WTC11 (cell line): ENCODE data around the gene RILPL1. TPM values are rescaled to one million over a fixed set of nuclear protein-coding genes. Genes with fewer than 3 reads are reported as not detected.

Source experiments
- ATAC-seq: fragments of 200-7000 bp; cut with Tn5 transposase; 2 replicates; pipeline ENCODE4 v1.10.0; 2021; ENCODE audit warnings: mild to moderate bottlenecking, moderate library complexity
- CTCF ChIA-PET: fragments of 300-600 bp; sonication (Branson Sonifier 250); formaldehyde crosslinking; loops from one replicate; lab custom pipeline; 2021; ENCODE audit warnings: antibody characterized with exemption; lab: Charles Lee
- POLR2A ChIA-PET: fragments of 350-600 bp; sonication (Branson Sonifier 250); formaldehyde crosslinking; loops from one replicate; lab custom pipeline; 2021; ENCODE audit warnings: antibody characterized with exemption; lab: Charles Lee
- DNase-seq: peaks from one replicate; pipeline ENCODE4 v3.0.0; 2021; ENCODE audit warnings: low spot score
- H3K27ac Mint-ChIP-seq: 2 replicates; pipeline ENCODE4 v1.8.0; 2021; ENCODE audit warnings: mixed read lengths
- H3K27me3 Mint-ChIP-seq: 2 replicates; pipeline ENCODE4 v1.8.0; 2021; ENCODE audit warnings: low read depth, mild to moderate bottlenecking, moderate library complexity, mixed read lengths
- H3K36me3 Mint-ChIP-seq: 2 replicates; pipeline ENCODE4 v1.8.0; 2021; ENCODE audit warnings: mixed read lengths
- H3K4me1 Mint-ChIP-seq: 2 replicates; pipeline ENCODE4 v1.8.0; 2022; ENCODE audit warnings: mixed read lengths
- H3K4me3 Mint-ChIP-seq: 2 replicates; pipeline ENCODE4 v1.8.0; 2021; ENCODE audit warnings: mild to moderate bottlenecking, moderate library complexity, mixed read lengths
- H3K9me3 Mint-ChIP-seq: 2 replicates; pipeline ENCODE4 v1.8.0; 2021; ENCODE audit warnings: mixed read lengths
- ATF1 ChIP-seq: sonication (generic); formaldehyde crosslinking; IDR thresholded peaks from 2 replicates; pipeline ENCODE4 v1.8.1; 2023; ENCODE audit warnings: mild to moderate bottlenecking, moderate library complexity, missing genetic modification reagents
- CBFB ChIP-seq: sonication (generic); formaldehyde crosslinking; IDR thresholded peaks from 2 replicates; pipeline ENCODE4 v1.8.1; 2022; ENCODE audit warnings: mild to moderate bottlenecking, low read depth, missing genetic modification reagents
- ELF4 ChIP-seq: sonication (generic); formaldehyde crosslinking; IDR thresholded peaks from 2 replicates; pipeline ENCODE4 v1.8.1; 2022; ENCODE audit warnings: low read depth, mild to moderate bottlenecking, moderate library complexity, missing genetic modification reagents
- EMX1 ChIP-seq: fragments of 250-450 bp; sonication (Bioruptor Pico); IDR thresholded peaks from 2 replicates; pipeline ENCODE4 v1.8.0; 2021; ENCODE audit warnings: mild to moderate bottlenecking
- FOXK1 ChIP-seq: sonication (generic); formaldehyde crosslinking; IDR thresholded peaks from 2 replicates; pipeline ENCODE4 v1.8.0; 2022; ENCODE audit warnings: mild to moderate bottlenecking, moderate library complexity, missing genetic modification reagents
- GTF2I ChIP-seq: fragments of 250-450 bp; sonication (Bioruptor Pico); conservative IDR thresholded peaks from 2 replicates; pipeline ENCODE4 v1.4.0; 2021; ENCODE audit warnings: mild to moderate bottlenecking
- JAZF1 ChIP-seq: fragments of 250-450 bp; sonication (Bioruptor Pico); IDR thresholded peaks from 2 replicates; pipeline ENCODE4 v1.9.0; 2021; ENCODE audit warnings: moderate library complexity, mild to moderate bottlenecking, inconsistent platforms
- NR2C2 ChIP-seq: sonication (generic); formaldehyde crosslinking; IDR thresholded peaks from 2 replicates; pipeline ENCODE4 v1.8.0; 2022; ENCODE audit warnings: mild to moderate bottlenecking, missing genetic modification reagents
- total RNA-seq: library from RNA; stranded (reverse); gene quantifications from 3 replicates; pipeline ENCODE4 v1.2.3, GENCODE V29; 2021
- TF ChIP-seq, protein P1 (sequence below): sonication (generic); formaldehyde crosslinking; IDR thresholded peaks from 2 replicates; pipeline ENCODE4 v1.8.0; 2022; ENCODE audit warnings: missing genetic modification reagents
- TF ChIP-seq, protein P2 (sequence below): sonication (generic); formaldehyde crosslinking; IDR thresholded peaks from 2 replicates; pipeline ENCODE4 v1.8.0; 2022; ENCODE audit warnings: mild to moderate bottlenecking, missing genetic modification reagents
- TF ChIP-seq, protein P3 (sequence below): sonication (generic); formaldehyde crosslinking; IDR thresholded peaks from 2 replicates; pipeline ENCODE4 v1.8.1; 2023; ENCODE audit warnings: mild to moderate bottlenecking, moderate library complexity, missing genetic modification reagents
- TF ChIP-seq, protein P4 (sequence below): fragments of 250-450 bp; sonication (Bioruptor Pico); IDR thresholded peaks from 2 replicates; pipeline ENCODE4 v2.1.2; 2022; ENCODE audit warnings: mild to moderate bottlenecking, moderate library complexity
- TF ChIP-seq, protein P5 (sequence below): sonication (generic); formaldehyde crosslinking; IDR thresholded peaks from 2 replicates; pipeline ENCODE4 v1.8.1; 2022; ENCODE audit warnings: low read depth, mild to moderate bottlenecking, moderate library complexity, missing genetic modification reagents, borderline replicate concordance
- TF ChIP-seq, protein P6 (sequence below): sonication (generic); formaldehyde crosslinking; IDR thresholded peaks from 2 replicates; pipeline ENCODE4 v1.8.0; 2023; ENCODE audit warnings: mild to moderate bottlenecking, missing genetic modification reagents
- TF ChIP-seq, protein P7 (sequence below): sonication (generic); formaldehyde crosslinking; IDR thresholded peaks from 2 replicates; pipeline ENCODE4 v1.8.0; 2023; ENCODE audit warnings: missing genetic modification reagents, mild to moderate bottlenecking, borderline replicate concordance
- TF ChIP-seq, protein P8 (sequence below): sonication (generic); formaldehyde crosslinking; IDR thresholded peaks from 2 replicates; pipeline ENCODE4 v1.8.0; 2022; ENCODE audit warnings: mild to moderate bottlenecking, missing genetic modification reagents

RILPL1 gene
- total RNA-seq, 1 experiment from 2014 or later: 8.2 TPM

DNA sequence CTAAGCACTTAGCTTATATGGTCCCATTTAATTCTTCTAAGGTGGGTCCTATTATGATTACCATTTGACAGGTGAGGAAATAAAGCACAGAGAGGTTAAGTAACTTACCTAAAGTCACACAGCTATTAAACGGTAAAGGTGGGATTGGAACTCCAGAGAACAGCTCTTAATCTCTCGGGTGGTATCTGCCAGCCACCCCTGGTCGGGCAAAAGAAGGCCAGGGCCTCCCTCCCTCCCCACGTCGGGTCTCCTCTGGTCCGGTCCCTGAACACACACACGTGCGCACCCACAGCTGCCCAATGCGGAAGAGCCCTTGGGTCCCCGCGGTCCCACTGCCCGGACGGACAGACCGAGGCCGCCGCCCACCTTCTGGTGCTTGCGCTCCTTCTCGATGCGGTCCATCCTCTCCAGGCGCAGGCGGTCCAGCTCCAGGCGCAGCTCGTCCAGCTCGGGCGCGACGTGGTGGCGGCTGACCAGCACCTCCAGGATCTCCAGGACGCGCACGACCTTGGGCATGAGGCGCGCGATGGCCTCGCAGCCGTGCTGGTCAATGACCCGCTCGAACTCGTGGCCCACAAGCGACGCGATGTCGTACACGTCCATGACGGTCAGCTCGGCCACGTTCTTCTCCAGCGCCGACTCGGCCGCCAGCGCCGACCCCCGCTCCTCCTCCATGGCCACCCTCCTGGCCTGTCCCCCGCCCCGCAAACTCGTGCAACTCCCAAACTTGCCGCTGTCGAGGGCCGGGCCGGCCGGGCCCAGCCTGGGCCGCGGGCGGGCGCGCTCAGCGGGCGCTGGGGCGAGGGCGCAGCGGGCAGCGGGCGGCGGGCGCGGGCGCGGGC, 490 bp downstream of the RILPL1 start (continued):
- TF ChIP-seq, protein P1, sequence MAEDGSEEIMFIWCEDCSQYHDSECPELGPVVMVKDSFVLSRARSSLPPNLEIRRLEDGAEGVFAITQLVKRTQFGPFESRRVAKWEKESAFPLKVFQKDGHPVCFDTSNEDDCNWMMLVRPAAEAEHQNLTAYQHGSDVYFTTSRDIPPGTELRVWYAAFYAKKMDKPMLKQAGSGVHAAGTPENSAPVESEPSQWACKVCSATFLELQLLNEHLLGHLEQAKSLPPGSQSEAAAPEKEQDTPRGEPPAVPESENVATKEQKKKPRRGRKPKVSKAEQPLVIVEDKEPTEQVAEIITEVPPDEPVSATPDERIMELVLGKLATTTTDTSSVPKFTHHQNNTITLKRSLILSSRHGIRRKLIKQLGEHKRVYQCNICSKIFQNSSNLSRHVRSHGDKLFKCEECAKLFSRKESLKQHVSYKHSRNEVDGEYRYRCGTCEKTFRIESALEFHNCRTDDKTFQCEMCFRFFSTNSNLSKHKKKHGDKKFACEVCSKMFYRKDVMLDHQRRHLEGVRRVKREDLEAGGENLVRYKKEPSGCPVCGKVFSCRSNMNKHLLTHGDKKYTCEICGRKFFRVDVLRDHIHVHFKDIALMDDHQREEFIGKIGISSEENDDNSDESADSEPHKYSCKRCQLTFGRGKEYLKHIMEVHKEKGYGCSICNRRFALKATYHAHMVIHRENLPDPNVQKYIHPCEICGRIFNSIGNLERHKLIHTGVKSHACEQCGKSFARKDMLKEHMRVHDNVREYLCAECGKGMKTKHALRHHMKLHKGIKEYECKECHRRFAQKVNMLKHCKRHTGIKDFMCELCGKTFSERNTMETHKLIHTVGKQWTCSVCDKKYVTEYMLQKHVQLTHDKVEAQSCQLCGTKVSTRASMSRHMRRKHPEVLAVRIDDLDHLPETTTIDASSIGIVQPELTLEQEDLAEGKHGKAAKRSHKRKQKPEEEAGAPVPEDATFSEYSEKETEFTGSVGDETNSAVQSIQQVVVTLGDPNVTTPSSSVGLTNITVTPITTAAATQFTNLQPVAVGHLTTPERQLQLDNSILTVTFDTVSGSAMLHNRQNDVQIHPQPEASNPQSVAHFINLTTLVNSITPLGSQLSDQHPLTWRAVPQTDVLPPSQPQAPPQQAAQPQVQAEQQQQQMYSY (CRISPR knock-in tag): peak; percentile 46; the same call in 1 of the 2 replicates
- TF ChIP-seq, protein P2, sequence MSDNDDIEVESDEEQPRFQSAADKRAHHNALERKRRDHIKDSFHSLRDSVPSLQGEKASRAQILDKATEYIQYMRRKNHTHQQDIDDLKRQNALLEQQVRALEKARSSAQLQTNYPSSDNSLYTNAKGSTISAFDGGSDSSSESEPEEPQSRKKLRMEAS: peak; percentile 88
- TF ChIP-seq, protein P3, sequence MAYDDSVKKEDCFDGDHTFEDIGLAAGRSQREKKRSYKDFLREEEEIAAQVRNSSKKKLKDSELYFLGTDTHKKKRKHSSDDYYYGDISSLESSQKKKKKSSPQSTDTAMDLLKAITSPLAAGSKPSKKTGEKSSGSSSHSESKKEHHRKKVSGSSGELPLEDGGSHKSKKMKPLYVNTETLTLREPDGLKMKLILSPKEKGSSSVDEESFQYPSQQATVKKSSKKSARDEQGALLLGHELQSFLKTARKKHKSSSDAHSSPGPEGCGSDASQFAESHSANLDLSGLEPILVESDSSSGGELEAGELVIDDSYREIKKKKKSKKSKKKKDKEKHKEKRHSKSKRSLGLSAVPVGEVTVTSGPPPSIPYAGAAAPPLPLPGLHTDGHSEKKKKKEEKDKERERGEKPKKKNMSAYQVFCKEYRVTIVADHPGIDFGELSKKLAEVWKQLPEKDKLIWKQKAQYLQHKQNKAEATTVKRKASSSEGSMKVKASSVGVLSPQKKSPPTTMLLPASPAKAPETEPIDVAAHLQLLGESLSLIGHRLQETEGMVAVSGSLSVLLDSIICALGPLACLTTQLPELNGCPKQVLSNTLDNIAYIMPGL: peak; percentile 32; the same call in 1 of the 2 replicates
- TF ChIP-seq NR2C2 (CRISPR knock-in tag) (no peak), ATF1 (CRISPR knock-in tag) (no peak)
- TF ChIP-seq, protein P4, sequence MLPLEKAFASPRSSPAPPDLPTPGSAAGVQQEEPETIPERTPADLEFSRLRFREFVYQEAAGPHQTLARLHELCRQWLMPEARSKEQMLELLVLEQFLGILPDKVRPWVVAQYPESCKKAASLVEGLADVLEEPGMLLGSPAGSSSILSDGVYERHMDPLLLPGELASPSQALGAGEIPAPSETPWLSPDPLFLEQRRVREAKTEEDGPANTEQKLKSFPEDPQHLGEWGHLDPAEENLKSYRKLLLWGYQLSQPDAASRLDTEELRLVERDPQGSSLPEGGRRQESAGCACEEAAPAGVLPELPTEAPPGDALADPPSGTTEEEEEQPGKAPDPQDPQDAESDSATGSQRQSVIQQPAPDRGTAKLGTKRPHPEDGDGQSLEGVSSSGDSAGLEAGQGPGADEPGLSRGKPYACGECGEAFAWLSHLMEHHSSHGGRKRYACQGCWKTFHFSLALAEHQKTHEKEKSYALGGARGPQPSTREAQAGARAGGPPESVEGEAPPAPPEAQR (CRISPR knock-in tag): 0 out of 2 replicates have a peak, but pooled peaks have one; percentile 14
- TF ChIP-seq, protein P5, sequence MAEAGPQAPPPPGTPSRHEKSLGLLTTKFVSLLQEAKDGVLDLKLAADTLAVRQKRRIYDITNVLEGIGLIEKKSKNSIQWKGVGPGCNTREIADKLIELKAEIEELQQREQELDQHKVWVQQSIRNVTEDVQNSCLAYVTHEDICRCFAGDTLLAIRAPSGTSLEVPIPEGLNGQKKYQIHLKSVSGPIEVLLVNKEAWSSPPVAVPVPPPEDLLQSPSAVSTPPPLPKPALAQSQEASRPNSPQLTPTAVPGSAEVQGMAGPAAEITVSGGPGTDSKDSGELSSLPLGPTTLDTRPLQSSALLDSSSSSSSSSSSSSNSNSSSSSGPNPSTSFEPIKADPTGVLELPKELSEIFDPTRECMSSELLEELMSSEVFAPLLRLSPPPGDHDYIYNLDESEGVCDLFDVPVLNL (CRISPR knock-in tag): no peak
- TF ChIP-seq, protein P6, sequence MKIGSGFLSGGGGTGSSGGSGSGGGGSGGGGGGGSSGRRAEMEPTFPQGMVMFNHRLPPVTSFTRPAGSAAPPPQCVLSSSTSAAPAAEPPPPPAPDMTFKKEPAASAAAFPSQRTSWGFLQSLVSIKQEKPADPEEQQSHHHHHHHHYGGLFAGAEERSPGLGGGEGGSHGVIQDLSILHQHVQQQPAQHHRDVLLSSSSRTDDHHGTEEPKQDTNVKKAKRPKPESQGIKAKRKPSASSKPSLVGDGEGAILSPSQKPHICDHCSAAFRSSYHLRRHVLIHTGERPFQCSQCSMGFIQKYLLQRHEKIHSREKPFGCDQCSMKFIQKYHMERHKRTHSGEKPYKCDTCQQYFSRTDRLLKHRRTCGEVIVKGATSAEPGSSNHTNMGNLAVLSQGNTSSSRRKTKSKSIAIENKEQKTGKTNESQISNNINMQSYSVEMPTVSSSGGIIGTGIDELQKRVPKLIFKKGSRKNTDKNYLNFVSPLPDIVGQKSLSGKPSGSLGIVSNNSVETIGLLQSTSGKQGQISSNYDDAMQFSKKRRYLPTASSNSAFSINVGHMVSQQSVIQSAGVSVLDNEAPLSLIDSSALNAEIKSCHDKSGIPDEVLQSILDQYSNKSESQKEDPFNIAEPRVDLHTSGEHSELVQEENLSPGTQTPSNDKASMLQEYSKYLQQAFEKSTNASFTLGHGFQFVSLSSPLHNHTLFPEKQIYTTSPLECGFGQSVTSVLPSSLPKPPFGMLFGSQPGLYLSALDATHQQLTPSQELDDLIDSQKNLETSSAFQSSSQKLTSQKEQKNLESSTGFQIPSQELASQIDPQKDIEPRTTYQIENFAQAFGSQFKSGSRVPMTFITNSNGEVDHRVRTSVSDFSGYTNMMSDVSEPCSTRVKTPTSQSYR (CRISPR knock-in tag): no peak; the same call in 1 of the 2 replicates

DNA sequence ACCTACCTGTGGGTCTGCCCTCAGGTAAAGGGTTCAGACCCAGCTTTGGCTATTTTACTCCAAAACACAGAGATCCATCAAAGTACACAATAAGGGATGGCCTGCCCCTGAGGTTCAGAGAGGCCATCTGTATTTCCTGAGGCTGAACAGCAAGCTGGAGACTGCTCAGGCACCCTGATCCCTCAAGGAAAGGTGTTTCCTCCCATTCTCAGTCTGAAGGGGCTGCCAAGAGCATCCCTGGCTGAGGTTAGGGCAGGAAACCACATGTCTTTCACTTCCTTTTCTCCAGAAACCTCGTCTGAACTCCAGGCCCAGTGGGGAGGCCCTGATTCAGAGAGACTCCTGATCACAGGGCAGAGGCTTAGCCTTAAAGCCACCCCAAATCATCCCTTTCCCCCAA, 1.5 kb downstream of the RILPL1 start:
- ATAC-seq (no peak), DNase-seq (no peak)
- Mint-ChIP-seq H3K27ac (no peak overlapping the region), H3K4me1 (peaks cover 4% of the 10 kb centered on the region), H3K36me3 (no peaks in the 10 kb centered on the region), H3K27me3 (peaks cover 27% of the 10 kb centered on the region), H3K9me3 (no peaks in the 10 kb centered on the region), H3K4me3 (peak overlapping the region; percentile 81)
- POLR2A ChIA-PET: no interaction called here
- CTCF ChIA-PET: no interaction called here
- no peak for TF ChIP-seq GTF2I (CRISPR knock-in tag)
- TF ChIP-seq EMX1 (CRISPR knock-in tag): no peak
- TF ChIP-seq NR2C2 (CRISPR knock-in tag): no peak
- TF ChIP-seq ELF4 (CRISPR knock-in tag): no peak
- TF ChIP-seq CBFB: no peak
- TF ChIP-seq, protein P7, sequence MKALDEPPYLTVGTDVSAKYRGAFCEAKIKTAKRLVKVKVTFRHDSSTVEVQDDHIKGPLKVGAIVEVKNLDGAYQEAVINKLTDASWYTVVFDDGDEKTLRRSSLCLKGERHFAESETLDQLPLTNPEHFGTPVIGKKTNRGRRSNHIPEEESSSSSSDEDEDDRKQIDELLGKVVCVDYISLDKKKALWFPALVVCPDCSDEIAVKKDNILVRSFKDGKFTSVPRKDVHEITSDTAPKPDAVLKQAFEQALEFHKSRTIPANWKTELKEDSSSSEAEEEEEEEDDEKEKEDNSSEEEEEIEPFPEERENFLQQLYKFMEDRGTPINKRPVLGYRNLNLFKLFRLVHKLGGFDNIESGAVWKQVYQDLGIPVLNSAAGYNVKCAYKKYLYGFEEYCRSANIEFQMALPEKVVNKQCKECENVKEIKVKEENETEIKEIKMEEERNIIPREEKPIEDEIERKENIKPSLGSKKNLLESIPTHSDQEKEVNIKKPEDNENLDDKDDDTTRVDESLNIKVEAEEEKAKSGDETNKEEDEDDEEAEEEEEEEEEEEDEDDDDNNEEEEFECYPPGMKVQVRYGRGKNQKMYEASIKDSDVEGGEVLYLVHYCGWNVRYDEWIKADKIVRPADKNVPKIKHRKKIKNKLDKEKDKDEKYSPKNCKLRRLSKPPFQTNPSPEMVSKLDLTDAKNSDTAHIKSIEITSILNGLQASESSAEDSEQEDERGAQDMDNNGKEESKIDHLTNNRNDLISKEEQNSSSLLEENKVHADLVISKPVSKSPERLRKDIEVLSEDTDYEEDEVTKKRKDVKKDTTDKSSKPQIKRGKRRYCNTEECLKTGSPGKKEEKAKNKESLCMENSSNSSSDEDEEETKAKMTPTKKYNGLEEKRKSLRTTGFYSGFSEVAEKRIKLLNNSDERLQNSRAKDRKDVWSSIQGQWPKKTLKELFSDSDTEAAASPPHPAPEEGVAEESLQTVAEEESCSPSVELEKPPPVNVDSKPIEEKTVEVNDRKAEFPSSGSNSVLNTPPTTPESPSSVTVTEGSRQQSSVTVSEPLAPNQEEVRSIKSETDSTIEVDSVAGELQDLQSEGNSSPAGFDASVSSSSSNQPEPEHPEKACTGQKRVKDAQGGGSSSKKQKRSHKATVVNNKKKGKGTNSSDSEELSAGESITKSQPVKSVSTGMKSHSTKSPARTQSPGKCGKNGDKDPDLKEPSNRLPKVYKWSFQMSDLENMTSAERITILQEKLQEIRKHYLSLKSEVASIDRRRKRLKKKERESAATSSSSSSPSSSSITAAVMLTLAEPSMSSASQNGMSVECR (CRISPR knock-in tag): no peak
- TF ChIP-seq JAZF1 (CRISPR knock-in tag): no peak
- TF ChIP-seq, protein P8, sequence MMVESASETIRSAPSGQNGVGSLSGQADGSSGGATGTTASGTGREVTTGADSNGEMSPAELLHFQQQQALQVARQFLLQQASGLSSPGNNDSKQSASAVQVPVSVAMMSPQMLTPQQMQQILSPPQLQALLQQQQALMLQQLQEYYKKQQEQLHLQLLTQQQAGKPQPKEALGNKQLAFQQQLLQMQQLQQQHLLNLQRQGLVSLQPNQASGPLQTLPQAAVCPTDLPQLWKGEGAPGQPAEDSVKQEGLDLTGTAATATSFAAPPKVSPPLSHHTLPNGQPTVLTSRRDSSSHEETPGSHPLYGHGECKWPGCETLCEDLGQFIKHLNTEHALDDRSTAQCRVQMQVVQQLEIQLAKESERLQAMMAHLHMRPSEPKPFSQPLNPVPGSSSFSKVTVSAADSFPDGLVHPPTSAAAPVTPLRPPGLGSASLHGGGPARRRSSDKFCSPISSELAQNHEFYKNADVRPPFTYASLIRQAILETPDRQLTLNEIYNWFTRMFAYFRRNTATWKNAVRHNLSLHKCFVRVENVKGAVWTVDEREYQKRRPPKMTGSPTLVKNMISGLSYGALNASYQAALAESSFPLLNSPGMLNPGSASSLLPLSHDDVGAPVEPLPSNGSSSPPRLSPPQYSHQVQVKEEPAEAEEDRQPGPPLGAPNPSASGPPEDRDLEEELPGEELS (CRISPR knock-in tag): no peak
- TF ChIP-seq FOXK1 (CRISPR knock-in tag): no peak
